Cardiac muscle cell (in vitro differentiated cells and primary cell): Measurements from ENCODE around the gene C6orf62. TPM values are rescaled to one million over a fixed set of nuclear protein-coding genes. Genes with fewer than 3 reads are reported as not detected.

Experiments used
- DNase-seq, 2 donors: peaks; one replicate each; pipeline versions ENCODE4 v3.0.0 to v3.0.0-alpha.2; 2010 to 2017; ENCODE audit warnings: low read depth in 1 of 2, low spot score in 1 of 2
- H3K27ac ChIP-seq: fragments of 200-600 bp; sonication (generic); 2 replicates; pipeline ENCODE4 v1.5.1; 2016
- H3K27me3 ChIP-seq: fragments of 200-600 bp; sonication (generic); 2 replicates; pipeline ENCODE4 v1.6.0; 2016; ENCODE audit warnings: control low read depth
- H3K36me3 ChIP-seq: fragments of 200-600 bp; sonication (generic); 2 replicates; pipeline ENCODE4 v1.5.1; 2016; ENCODE audit warnings: control low read depth
- H3K4me1 ChIP-seq: fragments of 200-600 bp; sonication (generic); 2 replicates; pipeline ENCODE4 v1.8.1; 2017; ENCODE audit warnings: low read depth, mild to moderate bottlenecking, mixed run types
- H3K4me3 ChIP-seq: fragments of 200-600 bp; sonication (generic); 2 replicates; pipeline ENCODE4 v1.5.1; 2016; ENCODE audit warnings: mild to moderate bottlenecking
- H3K9me3 ChIP-seq: fragments of 200-600 bp; sonication (generic); 2 replicates; pipeline ENCODE4 v1.5.1; 2017; ENCODE audit warnings: low read depth, mild to moderate bottlenecking, control low read depth
- polyA plus RNA-seq: library from polyadenylated mRNA; unstranded; fragments of >200 nt; fragmentation: Nextera tagmentation; extraction: Ambion mirVana; gene quantifications from 2 replicates; pipeline ENCODE4 v1.2.1, GENCODE V29; 2016
- total RNA-seq: library from RNA; depleted of rRNA; stranded (reverse); fragments of >200 nt; gene quantifications from 2 replicates; pipeline ENCODE4 v1.2.3, GENCODE V29; 2016
- TF ChIP-seq, protein P1 (sequence below): IDR thresholded peaks from 2 replicates; pipeline ENCODE4 v1.5.1; 2012; ENCODE audit warnings: low read depth, mild to moderate bottlenecking, low read length

Gene C6orf62
- total and polyA plus RNA-seq, 2 experiments from 2014 or later, result 52.8 to 59.7 TPM

DNA sequence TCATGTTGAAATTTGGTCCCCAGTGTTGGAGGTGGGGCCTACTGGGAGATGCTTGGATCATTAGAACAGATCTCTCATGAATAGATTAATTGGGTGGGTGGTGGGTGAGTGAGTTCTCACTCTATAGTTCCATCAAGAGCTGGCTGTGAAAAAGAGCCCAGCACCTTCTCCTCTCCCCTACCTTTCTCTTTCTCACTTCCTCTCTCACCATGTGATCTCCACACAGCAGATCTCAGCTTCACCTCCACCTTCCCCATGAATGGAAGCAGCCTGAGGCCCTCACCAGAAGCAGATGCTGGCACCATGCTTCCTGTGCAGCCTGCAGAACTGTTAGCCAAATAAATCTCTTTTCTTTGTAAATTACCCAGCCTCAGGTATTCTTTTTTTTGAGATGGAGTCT lies 42.9 kb upstream of the C6orf62 start:
- Histone ChIP-seq H3K27me3 (no peaks in the 10 kb centered on the region), H3K4me3 (no peak overlapping the region), H3K36me3 (no peaks in the 10 kb centered on the region), H3K27ac (no peak overlapping the region), H3K9me3 (no peaks in the 10 kb centered on the region), H3K4me1 (peaks cover 27% of the 10 kb centered on the region)
- TF ChIP-seq, protein P1, sequence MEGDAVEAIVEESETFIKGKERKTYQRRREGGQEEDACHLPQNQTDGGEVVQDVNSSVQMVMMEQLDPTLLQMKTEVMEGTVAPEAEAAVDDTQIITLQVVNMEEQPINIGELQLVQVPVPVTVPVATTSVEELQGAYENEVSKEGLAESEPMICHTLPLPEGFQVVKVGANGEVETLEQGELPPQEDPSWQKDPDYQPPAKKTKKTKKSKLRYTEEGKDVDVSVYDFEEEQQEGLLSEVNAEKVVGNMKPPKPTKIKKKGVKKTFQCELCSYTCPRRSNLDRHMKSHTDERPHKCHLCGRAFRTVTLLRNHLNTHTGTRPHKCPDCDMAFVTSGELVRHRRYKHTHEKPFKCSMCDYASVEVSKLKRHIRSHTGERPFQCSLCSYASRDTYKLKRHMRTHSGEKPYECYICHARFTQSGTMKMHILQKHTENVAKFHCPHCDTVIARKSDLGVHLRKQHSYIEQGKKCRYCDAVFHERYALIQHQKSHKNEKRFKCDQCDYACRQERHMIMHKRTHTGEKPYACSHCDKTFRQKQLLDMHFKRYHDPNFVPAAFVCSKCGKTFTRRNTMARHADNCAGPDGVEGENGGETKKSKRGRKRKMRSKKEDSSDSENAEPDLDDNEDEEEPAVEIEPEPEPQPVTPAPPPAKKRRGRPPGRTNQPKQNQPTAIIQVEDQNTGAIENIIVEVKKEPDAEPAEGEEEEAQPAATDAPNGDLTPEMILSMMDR, result no peak
- DNase-seq, result no peak

DNA sequence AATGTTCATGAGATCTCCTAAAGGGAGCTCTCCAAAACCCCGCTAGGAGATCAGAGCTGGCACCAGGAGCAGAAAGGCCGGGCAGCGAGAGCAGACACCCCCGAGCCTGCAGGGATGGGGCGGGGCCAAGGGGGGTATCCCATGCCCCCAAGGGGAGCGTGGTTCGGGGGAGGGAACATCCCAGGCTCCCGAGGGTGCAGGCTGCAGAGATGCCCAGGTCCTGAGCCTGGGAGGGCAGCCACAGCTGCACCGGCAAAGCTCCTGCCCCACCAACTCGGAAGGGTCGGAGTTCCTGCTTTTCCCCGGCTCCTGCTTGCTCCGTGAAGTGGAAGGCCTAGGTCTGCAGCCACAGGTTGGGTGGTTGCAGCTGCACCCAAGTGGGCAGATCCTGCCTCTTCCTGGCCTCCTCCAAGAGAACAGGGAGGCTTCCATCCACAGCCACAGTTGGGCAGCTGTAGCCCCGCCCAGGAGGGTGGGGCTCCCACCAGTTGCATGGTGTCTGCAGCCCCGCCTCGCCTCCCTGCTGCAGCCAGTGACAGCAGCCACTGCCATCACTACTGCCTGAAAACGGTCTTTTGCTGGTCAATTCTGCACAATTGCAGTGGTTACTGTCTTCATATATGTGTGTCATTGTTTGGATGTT lies 42.4 kb upstream of the C6orf62 start:
- DNase-seq, result no peak
- TF ChIP-seq, protein P1, result no peak
- Histone ChIP-seq H3K4me3 (no peak overlapping the region), H3K36me3 (no peaks in the 10 kb centered on the region), H3K27me3 (no peaks in the 10 kb centered on the region), H3K27ac (no peak overlapping the region), H3K4me1 (peaks cover 27% of the 10 kb centered on the region), H3K9me3 (no peaks in the 10 kb centered on the region)

DNA sequence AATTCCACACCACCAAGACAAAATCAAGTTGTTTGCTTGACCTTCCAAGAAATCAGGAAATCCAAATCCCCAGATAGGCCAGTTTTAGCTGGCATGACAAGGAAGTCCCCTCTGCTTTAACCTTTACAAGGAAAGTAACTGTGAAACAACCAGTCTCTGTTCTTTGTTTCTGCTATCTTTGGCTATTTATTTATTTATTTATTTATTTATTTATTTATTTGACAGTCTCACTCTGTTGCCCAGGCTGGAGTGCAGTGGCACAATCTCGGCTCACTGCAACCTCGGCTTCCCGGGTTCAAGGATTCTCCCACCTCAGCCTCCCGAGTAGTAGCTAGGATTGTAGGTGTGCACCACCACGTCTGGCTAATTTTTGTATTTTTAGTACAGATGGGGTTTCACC lies 41.3 kb upstream of the C6orf62 start:
- Histone ChIP-seq H3K27ac (no peak overlapping the region), H3K4me3 (no peak overlapping the region), H3K4me1 (peaks cover 27% of the 10 kb centered on the region), H3K9me3 (no peaks in the 10 kb centered on the region), H3K27me3 (no peaks in the 10 kb centered on the region), H3K36me3 (no peaks in the 10 kb centered on the region)
- TF ChIP-seq, protein P1, result no peak
- no peak for DNase-seq

DNA sequence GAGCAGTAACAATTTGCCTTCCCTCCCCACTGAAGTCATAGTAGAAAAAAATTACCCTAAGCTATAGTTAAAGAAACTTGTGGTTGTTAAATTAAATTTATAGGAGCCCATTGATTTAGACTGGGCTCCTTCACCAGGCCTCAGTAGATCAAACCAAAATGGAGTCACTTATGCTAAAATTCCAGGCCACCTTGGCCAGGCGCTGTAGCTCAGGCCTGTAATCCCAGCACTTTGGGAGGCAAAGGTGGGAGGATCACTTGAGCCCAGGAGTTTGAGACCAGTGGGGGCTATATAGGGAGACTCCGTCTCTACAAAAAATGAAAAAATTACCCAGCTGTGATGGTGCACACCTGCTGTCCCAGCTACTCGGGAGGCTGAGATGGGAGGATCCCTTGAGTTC lies 40.8 kb upstream of the C6orf62 start:
- TF ChIP-seq, protein P1, result no peak

DNA sequence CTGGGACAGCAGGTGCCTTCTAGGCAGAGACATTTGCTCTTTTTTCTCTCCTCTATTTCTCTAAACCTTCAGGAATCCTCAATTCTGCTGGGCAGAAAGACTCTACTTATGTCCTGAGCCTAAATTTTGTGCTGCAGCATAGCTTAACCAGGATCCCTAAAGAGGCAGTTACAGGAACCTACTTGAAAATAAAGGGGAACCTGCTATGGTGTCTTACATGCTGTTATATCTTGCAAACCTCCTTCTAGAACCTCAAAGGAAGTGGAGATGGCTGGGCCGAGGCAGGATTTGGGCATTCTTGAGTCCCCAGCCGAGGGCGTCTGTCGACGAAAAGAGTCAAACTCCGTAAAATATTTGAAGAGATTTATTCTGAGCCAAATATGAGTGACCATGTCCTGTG lies 38.7 kb upstream of the C6orf62 start:
- no peak for DNase-seq
- Histone ChIP-seq H3K36me3 (no peaks in the 10 kb centered on the region), H3K27ac (peak overlapping the region; percentile 31), H3K27me3 (no peaks in the 10 kb centered on the region), H3K4me1 (peaks cover 9% of the 10 kb centered on the region), H3K4me3 (no peak overlapping the region), H3K9me3 (no peaks in the 10 kb centered on the region)
- TF ChIP-seq, protein P1, result no peak

More for the DNA sequence above, 40.8 kb upstream of the C6orf62 start:
- Histone ChIP-seq H3K36me3 (no peaks in the 10 kb centered on the region), H3K4me1 (peaks cover 26% of the 10 kb centered on the region), H3K27me3 (no peaks in the 10 kb centered on the region), H3K4me3 (no peak overlapping the region), H3K27ac (no peak overlapping the region), H3K9me3 (no peaks in the 10 kb centered on the region)
- no peak for DNase-seq
